ENCODE results near the gene LRRC8D.

Gene LRRC8D

DNA sequence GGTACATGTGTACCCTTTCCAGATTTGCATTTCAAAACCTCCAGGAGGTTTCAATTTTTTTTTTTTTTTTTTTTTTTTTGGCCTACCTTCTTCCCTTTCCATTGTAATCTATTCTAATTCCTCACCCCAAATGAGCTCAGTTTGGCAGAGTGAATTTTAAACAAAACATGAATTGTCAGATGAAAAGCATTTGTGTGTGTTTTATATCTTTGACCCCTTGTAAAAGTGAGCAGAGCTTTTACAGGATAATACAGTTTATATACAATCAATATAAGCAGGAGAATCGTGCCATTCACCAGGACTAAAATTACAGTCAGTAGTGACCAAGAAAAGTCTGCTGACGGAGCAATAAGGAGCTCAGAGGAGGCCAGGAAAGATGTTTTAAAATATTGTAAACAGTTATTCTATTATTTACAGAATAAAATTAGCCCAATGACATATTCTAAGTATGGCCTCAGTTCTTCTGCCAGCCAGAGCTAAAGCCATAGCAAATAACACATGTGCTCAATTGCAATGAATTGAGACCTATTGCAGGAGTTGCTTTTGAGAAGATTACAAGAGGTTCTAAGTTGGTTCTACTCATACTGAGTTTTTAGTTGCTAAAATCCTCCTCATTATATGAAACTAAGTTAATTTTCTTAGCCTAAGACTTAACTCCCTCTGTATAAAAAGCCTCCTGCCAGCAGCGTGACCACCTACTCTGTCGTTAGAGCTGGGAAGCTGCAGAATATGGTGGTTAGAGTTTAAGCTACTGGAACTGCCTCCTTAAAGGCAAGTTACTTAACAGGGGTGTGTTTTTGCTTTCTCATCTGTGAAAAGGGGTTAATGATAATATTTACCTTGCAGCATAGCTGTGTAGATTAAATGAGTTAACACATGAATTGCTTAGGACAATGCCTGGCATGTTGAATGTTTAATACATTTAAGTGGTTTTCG, 123.3 kb downstream of the LRRC8D start:
- DNase-seq = no peak

DNA sequence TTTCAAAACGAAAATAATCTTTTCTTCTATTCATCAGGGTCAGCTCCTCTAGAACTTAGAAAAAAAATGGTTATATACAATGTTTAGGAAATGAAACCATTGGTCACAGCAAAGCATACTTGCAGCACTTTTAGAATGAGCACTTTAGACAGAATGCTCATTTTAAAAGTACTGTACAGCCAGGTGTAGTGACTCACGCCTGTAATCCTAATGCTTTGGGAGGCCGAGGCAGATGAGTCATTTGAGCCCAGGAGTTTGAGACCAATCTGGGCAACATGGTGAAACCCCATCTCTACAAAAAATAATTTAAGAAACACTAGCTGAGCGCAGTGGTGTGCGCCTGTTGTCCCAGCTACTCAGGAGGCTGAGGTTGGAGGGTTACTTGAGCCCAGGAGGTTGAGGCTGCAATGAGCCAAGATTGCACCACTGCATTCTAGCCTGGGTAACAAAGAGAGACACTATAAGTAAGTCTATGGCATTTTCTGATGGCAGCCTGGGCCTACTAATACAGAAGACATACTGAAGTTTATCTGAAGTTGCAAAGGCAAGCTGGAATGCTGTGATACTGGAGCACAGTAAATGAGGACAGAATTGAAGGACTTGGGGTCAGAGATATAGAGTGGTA, 125.1 kb downstream of the LRRC8D start:
- no peak for DNase-seq

DNA sequence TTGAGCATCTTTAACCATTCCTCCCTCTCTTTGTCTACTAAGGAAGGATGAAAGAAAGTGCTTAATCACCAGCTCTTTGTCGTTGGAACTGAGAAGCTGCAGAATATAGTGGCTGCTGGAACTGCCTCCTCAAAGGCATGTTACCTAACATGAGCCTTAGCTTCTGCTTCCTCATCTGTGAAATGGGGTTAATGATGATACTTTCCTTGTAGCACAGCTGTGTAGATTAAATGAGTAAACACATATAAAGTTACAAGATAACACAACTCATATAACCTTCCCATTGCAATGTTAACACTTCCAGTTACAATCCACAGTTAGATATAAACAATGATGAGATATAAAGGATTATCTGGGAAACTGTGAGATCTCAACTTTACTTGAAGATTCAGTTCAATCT, 125.7 kb downstream of the LRRC8D start:
- DNase-seq = no peak

DNA sequence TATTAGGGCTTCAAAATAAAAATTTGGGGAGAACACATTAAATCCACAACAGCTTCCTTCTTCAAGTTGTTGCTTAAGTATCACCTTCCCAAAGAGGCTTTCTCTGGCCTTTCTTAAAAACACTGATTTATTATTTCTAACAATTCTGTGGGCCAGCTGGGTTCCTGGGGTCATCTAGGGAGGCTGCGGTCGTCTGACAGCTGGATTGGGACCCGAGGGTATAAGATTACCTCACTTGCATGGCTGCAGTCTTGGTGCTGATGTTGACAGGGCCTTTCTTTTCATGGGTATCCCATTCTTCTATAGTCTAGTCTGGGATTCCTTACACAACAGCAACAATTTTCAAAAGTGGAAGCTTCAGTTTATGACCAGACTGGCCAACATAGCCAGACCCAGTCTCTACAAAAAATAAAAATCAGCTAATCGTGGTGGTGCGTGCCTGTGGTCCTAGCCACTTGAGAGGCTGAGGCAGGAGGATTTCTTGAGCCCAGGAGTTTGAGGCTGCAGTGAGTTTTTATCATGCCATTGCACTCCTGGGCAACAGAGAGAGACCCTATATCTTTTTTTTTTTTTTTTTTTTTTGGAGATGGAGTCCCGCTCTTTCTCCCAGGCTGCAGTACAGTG, 128.0 kb downstream of the LRRC8D start:
- DNase-seq = no peak

DNA sequence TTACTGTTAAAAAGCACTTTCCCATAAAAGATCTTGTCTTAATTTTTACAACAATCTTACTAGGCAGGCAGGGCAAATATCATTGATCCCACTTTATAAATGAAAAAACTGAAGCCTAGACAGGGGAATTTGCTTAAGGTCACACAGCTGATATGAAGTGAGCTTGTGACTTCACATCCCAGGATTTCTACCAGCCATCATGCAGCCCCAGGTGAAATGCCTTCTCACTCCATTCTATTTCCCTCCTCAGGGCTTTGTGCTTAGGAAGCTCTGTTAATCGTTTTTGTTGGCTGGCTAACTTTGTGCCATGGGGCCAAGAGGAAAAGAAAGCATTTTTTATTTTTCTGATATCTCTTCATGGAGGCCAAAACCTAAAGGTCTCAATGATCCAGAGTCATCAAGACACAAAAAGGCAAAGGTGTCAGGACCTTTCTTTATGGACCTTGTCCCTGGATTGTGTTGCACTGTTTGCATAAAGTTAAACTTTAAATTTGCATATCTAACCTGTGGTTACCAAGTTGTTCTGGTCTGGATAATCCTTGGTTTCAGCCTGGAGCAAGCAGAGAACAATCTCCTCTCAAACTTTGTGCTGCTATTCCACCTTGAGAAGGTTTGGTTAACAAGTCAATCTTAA, 129.3 kb downstream of the LRRC8D start:
- no peak for DNase-seq

DNA sequence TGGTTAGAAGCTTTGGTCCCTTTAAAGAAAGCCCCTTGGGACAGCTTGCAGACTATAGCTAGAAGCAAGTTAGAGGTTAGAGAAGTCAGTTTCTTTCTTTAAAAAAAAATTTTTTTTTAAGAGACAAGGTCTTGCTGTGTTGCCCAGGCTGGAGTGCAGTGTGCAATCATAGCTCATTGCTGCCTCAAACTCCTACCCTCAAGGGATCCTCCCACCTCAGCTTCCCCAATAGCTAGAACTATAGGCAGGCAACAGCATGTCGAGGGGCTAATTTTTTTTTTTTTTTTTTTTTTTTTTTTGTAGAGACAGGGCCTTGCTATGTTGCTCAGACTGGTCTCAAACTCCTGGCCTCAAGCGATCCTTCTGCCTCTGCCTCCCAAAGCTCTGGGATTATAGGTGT, 129.9 kb downstream of the LRRC8D start:
- DNase-seq = no peak

DNA sequence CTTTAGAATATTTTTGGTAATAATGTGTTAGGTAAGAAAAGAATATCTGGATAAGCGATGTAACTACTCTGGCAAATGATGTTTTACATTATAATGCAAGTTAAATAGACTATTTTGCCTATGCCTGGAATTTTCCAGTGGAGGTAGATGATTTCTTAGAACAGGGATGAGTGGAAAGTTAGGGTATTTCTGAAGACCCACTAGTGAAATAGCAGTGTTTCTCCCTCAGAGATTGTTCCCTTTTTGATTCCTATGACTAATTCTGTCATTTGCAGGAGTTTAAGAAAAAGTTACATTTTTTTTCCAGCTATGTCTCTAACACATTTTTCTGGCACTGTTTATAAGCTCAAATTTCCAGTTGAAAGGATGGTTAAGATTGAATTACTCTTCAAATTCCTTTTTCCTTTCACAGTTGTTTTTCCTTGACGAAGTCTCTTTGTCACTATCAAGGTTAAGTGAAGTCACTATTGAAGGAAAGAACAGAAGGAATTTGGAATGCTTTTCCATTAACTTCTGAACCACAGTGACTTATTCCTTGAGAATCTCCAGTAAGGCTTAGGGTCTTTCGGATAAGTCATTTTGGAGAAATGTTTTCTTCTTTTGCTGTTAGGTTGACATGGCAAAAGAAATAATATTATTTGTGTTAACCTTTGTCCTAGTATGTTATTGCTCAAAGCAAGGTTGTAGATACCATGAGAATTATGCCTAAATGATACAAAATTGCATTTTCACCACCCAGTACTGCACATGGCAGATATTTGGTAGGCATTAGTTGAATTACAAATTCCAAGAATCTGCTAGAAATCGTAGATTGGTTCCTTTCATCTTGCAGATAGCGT, 131.2 kb downstream of the LRRC8D start:
- no peak for DNase-seq

DNA sequence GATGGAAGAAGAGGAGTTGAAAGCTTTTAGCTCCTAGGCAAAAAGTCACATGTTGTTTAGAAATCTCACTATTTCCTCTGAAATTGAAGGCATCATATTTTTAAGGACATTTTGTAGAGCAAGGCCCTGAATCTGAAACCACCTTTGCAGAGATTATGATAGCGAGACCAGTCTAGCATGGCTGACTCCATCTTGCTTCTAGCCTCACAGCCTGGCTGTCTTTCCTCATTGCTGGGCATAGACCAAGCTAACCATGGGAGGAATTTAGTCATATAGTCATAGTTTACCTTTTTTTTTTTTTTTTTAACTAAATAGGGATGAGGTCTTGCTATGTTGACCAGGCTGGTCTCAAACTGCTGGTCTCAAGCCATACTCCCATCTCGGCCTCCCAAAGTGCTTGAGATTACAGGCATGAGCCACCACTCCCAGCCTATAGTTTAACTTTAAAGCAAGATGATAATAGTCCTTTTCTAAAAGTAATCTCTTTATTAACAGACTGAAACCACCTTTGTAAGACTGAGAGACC, 131.8 kb downstream of the LRRC8D start:
- no peak for DNase-seq

DNA sequence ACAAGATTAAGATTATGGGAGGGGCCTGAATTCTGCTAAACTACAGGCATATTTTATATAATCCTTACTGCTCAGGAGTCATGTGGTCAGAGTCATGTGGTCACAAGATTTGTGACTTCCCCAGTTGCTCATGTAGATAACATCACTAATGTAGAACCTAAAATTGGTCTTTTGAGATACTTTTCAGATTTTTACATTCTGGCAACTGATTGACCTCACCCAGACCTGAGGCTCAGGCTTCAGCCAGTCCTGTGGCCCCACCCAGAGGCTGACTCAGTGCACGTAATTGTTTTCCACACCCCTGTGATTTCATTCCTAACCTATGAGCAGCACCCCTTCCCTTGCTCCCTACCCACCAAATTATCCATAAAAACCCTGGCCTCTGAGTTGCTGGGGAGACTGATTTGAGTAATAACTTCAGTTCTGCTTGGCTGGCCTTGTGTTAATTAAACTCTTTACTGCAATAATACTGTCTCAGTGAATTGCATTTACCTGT, 132.3 kb downstream of the LRRC8D start:
- DNase-seq = peak; percentile 30

DNA sequence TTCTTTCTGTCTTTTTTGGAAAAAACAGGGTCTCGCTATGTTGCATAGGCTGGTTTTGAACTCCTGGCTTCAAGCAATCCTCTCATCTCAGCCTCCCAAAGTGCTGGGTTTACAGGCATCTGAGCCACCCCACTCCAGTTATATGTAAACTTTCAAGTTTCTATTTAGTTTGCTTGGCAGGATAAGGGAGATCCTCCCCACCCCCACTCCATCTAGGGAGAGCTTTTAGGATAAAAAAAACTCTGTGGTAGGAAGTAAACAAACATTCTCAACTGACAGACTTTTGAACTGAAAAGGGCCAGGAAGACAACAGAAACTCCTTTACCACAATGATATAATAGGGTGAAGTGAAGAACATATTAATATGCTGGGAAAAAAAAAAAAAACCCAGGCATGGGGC, 133.1 kb downstream of the LRRC8D start:
- DNase-seq = no peak

DNA sequence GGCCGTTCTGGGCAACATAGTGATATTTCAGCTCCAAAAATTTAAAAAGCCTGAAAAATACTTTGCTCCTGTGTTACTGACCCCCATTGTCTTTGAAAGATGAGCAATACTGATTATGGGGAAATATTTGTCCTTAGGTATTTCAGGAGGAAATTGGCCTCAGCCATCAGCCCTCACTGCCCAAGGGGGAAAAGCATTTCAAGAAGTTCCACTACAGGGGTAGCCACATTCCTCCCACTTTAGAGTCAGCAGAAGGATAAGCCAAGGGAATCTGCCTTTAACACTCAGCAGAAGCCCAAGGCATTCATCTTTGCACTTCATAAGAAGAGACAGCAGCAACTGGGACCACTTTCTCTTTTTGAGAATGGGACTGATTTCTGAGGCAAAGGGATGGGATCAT, 133.6 kb downstream of the LRRC8D start:
- no peak for DNase-seq

DNA sequence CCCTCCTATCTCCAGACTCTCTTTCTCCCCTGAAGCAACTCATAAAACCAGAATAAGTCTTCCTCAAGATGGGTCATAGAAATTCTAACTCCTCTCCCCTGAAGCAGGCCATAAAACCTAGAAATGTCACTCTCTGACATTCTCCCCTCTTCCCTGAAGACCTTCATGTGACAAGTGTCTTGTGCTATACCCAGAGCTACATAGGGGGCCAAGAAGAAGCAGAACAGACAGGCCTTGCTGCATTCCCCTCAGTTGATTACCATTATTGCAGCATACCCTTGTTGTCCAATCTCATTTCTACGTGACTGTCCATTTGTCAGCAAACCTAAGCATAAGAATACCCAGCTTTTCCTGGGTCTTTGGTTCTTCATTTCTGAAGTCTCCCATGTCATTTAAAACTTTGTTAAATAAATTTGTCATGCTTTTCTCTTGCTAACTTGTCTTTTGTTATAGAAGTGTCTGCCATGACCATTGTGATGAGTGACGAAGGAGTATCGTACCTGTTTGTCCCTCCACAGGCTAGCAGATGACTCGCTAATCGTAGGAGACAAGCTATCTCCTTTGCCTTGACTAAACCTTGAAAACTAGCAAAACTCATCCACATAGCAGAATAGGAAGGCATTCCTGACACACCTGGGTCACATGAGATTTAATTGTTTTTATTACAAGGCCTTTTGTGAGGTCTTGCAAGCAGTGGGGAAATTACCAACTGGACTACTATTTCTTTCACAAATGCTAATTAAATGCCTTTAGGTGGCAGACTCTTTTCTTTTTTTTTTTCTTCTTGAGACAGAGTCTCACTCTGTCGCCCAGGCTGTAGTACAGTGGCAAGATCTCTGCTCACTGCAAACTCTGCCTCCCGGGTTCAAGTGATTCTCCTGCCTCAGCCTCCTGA, 134.7 kb downstream of the LRRC8D start:
- no peak for DNase-seq

DNA sequence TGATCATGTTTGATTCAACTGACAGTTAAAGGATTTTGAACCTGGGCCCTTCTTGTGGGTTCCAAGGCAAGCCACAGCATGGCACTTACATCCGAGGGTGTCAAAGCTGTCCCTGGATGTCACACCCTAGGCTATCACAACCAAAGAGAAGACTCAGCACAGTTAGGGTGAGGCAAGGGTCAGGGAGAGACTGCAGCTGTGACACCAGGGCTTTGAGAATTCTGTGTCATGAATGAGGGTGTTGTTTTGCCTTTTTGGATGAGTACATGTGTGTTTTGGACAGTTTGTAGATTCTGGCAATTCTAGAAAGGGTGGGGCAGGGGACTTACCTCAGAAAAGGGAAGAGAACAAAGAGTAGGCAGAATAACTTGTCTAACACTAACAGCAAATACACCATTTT, 136.3 kb downstream of the LRRC8D start:
- DNase-seq = no peak

DNA sequence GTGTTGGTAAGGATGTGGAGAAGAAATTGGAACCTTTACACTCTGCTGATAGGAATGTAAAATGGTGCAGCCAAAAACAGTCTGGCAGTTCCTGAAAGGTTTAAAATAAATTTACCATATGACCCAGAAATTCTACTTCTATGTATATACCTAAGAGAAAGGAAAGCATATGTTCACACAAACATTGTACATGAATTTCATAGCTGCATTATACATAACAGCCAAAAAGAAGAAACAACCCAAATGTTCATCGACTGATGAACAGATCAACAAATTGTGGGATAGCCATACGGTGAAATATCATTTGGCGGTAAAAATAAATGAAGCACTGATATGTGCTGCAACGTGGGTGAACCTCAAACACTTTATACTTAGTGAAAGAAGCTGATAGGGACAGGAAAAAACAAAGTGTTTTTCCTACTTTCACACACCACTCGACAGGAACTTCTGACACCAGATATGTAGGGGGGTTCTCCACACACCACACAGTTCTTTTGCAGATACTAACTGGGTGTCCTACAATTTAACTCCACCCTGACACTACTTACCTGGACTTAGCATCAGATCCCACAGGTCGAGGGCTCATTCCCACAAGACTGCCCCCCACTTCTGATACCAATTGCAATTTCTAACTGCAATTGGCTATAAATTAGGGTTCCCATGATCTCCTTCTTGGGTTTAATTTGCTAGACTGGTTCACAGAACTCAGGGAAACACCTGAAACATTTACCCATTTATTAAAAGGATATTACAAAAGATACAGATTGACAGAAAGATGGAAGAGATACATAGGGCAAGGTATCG, 138.2 kb downstream of the LRRC8D start:
- DNase-seq = no peak

DNA sequence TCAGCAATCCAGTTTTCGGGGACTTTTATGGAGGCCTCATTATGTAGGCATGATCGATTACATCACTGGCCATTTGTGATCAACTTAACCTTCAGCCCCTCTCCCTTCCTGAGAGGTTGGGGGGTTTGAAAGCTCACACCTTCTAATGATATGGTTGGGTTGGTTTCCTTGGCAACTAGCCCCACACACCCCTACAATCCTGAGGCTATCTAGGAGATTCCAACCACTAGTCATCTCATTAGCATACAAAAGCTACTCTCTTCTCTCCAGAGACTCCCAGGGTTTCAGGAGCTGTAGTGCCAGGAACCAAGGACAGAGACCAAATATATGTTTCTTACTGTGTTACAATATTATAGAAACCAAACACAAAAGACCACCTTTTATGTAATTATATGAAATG, 138.9 kb downstream of the LRRC8D start:
- DNase-seq = no peak

DNA sequence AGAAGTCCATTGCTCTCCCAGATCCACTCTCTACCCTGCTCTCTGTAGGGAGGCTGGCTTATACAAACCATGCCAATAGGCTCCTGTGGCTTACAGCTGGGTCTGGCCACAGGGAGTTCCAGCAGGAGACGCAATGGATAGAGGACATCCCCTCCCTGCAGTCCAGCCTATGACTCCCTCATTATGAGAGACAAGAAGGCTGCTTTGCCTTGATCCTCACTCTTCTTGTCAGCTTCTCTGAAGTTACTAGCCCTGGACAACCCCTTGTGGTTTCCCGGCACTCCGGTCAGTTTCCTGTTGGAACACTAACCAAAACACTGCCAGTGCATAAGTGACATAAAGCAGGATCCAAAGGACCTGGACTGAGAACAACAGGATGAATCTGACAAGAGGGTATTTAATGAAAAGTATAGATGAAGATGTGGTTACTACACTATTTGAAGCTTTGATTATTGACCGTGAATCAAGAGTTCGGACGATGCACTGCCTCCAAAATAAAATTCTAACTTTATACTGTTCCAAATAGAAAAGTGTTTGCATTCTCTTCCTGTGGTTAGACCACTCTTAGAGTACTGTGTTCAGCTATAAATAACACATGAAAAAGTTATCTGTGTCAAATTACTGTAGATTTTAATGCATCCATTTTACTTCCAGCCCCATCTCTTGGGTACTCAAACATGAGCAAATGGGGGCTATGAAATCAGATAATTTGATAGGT, 141.4 kb downstream of the LRRC8D start:
- no peak for DNase-seq

DNA sequence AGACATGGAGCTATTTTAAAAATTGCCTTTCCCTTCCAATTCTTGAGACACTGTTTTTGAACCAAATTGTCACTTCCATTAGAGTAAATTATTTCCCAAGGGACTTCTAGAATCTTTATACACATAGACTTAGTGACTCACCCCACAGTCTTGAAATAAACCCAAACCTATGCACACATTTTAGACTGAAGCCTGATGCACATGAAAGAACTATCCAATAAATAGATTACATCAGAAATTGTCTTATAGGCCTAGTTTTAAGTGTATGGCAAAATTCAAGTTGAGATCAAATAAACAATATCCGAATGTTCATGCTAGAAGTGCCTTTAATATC, 141.9 kb downstream of the LRRC8D start:
- DNase-seq = no peak

DNA sequence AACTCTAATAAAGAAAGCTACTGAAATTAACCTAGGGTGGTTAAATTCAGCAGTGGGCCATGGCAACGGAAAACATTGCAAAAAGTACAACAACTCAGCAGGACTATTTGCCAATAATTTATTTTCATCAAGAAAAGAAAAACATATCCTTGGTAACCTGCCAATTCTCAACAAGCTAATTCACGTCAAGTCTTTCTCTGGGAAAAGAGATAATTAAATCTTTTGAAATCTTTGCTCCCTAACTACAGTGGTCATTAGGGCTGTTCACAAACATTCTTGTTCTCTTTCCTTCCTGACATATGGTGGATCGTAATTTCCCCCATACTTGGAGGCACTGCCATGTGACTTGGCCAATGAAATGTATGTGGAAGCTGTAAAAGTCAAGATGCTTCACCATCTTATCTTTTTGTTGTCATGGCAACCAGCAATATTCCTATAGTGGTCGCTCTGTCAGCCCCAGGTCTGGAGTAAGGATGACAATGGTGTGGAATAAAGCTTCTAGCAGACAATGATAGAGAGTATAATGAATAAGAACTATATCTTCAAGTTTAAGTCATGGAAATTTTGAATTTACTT, 144.4 kb downstream of the LRRC8D start:
- DNase-seq = no peak

DNA sequence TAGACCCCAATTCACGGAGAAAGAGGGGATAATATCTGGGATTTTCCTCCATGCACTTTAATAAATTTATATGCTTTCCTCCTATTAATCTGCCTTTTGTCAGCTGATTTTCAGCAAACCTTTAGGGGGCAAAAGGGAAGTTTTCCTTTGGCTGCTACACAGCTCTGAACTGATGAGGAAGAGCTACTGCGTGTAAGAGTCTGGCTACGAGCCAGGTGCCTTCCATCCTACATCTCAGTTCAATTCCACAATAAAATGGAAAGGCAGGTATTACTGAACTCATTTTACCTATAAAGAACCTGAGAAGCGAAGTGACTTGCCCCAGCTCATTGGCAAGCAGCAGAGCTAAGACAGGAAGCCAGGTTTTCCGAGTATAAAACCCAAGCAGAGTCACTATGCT, 145.8 kb downstream of the LRRC8D start:
- DNase-seq = no peak
